Measurements from ENCODE around the gene CLIC1. TPM values are rescaled to one million over a fixed set of nuclear protein-coding genes. Genes with fewer than 3 reads are reported as not detected.
"Not testable (repeated sequence)": the region's sequence is repeated elsewhere in the genome, so short reads cannot be mapped to it uniquely, and the experiment has no call there.

Gene CLIC1
- total RNA-seq, 2 experiments from 2014 or later, result 61.2 to 61.5 TPM

DNA sequence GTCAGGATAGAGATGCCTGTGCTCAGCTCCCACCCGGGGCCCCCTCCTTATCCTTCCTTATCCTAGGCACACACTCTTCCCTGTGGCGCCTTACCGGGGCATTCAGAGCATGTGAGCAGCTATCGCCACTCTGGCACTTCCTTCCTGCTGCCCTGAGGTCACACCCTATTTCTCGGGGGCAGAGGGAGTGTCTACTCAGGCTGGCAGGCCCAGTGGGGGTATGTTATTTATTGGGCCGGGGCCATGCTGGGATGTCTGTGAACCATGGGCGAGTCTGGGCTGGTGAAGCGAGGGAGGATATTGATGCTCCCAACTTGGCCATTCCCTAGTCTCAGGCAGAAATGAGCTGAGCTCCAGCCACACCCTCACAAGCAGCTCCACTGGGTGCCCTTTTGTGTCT lies 25.1 kb downstream of the CLIC1 start:
- no peak for DNase-seq
- Histone ChIP-seq H3K9me3 (ENCODE audit: control insufficient read depth in 1 of 2, insufficient read depth in 1 of 2, low read length in 2 of 2) (no peaks in the 10 kb centered on the region), H3K36me3 (ENCODE audit: insufficient read depth, low read length) (no peaks in the 10 kb centered on the region), H3K27ac (ENCODE audit: low read depth in 1 of 2, low read length in 2 of 2) (no peak overlapping the region), H3K4me3 (ENCODE audit: low read length) (no peak overlapping the region), H3K4me1 (ENCODE audit: insufficient read depth, low read length) (peaks cover 14% of the 10 kb centered on the region), H3K27me3 (ENCODE audit: control insufficient read depth in 1 of 2, insufficient read depth in 2 of 2, low read length in 2 of 2) (no peaks in the 10 kb centered on the region)
- POLR2A ChIA-PET, result interaction anchor here (0.7 to 1.9 kb wide), 4 partner anchors 8 to 120 kb away, joined by 3 to 7 read pairs (median 5); partner anchors contain the start of genes ABHD16A and LSM2
- Mint-ChIP-seq H3K27me3 (no peaks in the 10 kb centered on the region), H3K9me3 (no peaks in the 10 kb centered on the region), H3K27ac (no peak overlapping the region), H3K4me1 (ENCODE audit: low read depth) (peaks cover 16% of the 10 kb centered on the region), H3K4me3 (no peak overlapping the region), H3K36me3 (ENCODE audit: low read depth) (no peaks in the 10 kb centered on the region)
- TF ChIP-seq, protein P1, sequence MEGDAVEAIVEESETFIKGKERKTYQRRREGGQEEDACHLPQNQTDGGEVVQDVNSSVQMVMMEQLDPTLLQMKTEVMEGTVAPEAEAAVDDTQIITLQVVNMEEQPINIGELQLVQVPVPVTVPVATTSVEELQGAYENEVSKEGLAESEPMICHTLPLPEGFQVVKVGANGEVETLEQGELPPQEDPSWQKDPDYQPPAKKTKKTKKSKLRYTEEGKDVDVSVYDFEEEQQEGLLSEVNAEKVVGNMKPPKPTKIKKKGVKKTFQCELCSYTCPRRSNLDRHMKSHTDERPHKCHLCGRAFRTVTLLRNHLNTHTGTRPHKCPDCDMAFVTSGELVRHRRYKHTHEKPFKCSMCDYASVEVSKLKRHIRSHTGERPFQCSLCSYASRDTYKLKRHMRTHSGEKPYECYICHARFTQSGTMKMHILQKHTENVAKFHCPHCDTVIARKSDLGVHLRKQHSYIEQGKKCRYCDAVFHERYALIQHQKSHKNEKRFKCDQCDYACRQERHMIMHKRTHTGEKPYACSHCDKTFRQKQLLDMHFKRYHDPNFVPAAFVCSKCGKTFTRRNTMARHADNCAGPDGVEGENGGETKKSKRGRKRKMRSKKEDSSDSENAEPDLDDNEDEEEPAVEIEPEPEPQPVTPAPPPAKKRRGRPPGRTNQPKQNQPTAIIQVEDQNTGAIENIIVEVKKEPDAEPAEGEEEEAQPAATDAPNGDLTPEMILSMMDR (IDR thresholded peaks at IDR 0.05), result no peak
- CTCF ChIA-PET, result interaction anchor here (1.6 kb wide), 1 partner anchor 59 kb away, joined by 5 read pairs; no protein-coding TSS in a partner anchor
- no peak for ATAC-seq (ENCODE audit: poor library complexity)
- intact Hi-C loops (cut with DNase I, micrococcal nuclease), result no loop called here

DNA sequence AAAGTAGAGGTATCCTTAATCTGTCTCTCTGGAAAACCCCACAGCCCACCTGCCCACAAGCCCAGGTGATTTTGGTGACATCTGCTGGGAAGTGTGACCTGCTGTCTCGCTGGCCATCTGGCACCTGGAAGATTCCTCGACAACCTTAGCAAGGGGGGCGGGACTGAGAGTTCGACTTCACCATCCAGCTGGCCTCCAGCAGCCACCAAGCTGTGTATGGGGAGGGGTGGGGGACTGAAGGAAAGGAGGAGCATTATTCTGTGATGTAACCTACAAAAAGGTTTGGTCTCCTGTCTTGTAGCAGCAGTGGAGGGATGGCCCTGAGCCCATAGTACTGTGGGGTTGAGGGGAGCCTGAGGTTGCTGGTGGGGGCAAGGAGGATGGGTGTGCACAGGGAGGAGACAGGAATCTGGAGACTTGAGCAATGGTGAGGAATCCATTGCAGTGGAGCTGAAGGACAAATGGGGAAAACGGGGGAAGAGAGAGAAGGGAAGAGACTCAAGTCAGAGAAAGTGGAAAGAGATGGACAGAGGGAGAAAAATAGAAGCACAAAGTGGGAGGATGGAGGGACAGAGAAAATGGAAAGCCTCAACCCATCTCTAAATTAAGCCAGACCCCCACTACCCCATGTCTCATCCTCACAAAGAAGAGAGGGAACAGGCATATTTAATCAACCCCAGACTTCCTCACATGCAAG lies 25.7 kb downstream of the CLIC1 start:
- H3K27me3 Mint-ChIP-seq, result no peaks in the 10 kb centered on the region
- TF ChIP-seq, protein P1 (IDR thresholded peaks at IDR 0.05), result no peak
- POLR2A ChIA-PET, result interaction anchor here (0.7 to 1.9 kb wide), 2 partner anchors 119 to 121 kb away, joined by 3 to 6 read pairs; no protein-coding TSS in a partner anchor
- H3K36me3 Mint-ChIP-seq (ENCODE audit: low read depth), result no peaks in the 10 kb centered on the region
- Histone ChIP-seq H3K4me3 (ENCODE audit: low read length) (no peak overlapping the region), H3K4me1 (ENCODE audit: insufficient read depth, low read length) (peaks cover 14% of the 10 kb centered on the region), H3K36me3 (ENCODE audit: insufficient read depth, low read length) (no peaks in the 10 kb centered on the region), H3K9me3 (ENCODE audit: control insufficient read depth in 1 of 2, insufficient read depth in 1 of 2, low read length in 2 of 2) (no peaks in the 10 kb centered on the region), H3K27ac (ENCODE audit: low read depth in 1 of 2, low read length in 2 of 2) (no peak overlapping the region), H3K27me3 (ENCODE audit: control insufficient read depth in 1 of 2, insufficient read depth in 2 of 2, low read length in 2 of 2) (no peaks in the 10 kb centered on the region)
- no peak for DNase-seq
- CTCF ChIA-PET, result no interaction called here
- H3K9me3 Mint-ChIP-seq, result no peaks in the 10 kb centered on the region
- no peak overlapping the region for H3K4me3 Mint-ChIP-seq
- peaks cover 16% of the 10 kb centered on the region for H3K4me1 Mint-ChIP-seq (ENCODE audit: low read depth)
- intact Hi-C loops (cut with DNase I, micrococcal nuclease), result no loop called here
- no peak overlapping the region for H3K27ac Mint-ChIP-seq
- no peak for ATAC-seq (ENCODE audit: poor library complexity)

DNA sequence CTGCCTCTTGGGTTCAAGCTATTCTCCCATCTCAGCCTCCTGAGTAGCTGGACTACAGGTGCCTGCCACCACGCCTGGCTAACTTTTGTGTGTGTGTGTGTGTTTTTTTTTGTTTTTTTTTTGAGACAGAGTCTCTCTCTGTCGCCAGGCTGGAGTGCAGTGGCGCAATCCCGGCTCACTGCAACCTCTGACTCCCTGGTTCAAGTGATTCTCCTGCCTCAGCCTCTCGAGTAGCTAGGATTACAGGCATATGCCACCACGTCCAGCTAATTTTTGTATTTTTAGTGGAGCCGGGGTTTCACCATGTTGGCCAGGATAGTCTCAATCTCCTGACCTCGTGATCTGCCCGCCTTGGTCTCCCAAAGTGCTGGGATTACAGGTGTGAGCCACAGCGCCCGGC lies 27.2 kb downstream of the CLIC1 start:
- CTCF ChIA-PET; H3K27ac Mint-ChIP-seq; H3K27me3 Mint-ChIP-seq; H3K27ac ChIP-seq (ENCODE audit: low read depth in 1 of 2, low read length in 2 of 2); H3K27me3 ChIP-seq (ENCODE audit: control insufficient read depth in 1 of 2, insufficient read depth in 2 of 2, low read length in 2 of 2); DNase-seq; H3K9me3 ChIP-seq (ENCODE audit: control insufficient read depth in 1 of 2, insufficient read depth in 1 of 2, low read length in 2 of 2); H3K4me3 Mint-ChIP-seq; ATAC-seq (ENCODE audit: poor library complexity); H3K9me3 Mint-ChIP-seq; H3K36me3 Mint-ChIP-seq (ENCODE audit: low read depth); H3K36me3 ChIP-seq (ENCODE audit: insufficient read depth, low read length); intact Hi-C loops (cut with DNase I, micrococcal nuclease); H3K4me3 ChIP-seq (ENCODE audit: low read length): not testable (repeated sequence)
- peaks cover 14% of the 10 kb centered on the region for H3K4me1 Mint-ChIP-seq (ENCODE audit: low read depth)
- POLR2A ChIA-PET, result interaction anchor here (0.6 kb wide), 1 partner anchor 112 kb away, joined by 3 read pairs; no protein-coding TSS in a partner anchor
- peaks cover 14% of the 10 kb centered on the region for H3K4me1 ChIP-seq (ENCODE audit: insufficient read depth, low read length)

Data from CD4-positive, alpha-beta T cell (primary cell).